ENCODE data around the gene COPS7A. TPM values are rescaled to one million over a fixed set of nuclear protein-coding genes. Genes with fewer than 3 reads are reported as not detected.

Gene COPS7A
- total RNA-seq, 1 experiment from 2014 or later = 67.8 TPM

- no peak for TF ChIP-seq REST (IDR thresholded peaks at IDR 0.05; ENCODE audit: low read depth)
- no peak for TF ChIP-seq ZNF274 (IDR thresholded peaks at IDR 0.05; ENCODE audit: low read depth, low read length)
These were observed 26.1 kb upstream of the COPS7A start (continued) for GRCh38 chr12:6697584-6698351.

DNA sequence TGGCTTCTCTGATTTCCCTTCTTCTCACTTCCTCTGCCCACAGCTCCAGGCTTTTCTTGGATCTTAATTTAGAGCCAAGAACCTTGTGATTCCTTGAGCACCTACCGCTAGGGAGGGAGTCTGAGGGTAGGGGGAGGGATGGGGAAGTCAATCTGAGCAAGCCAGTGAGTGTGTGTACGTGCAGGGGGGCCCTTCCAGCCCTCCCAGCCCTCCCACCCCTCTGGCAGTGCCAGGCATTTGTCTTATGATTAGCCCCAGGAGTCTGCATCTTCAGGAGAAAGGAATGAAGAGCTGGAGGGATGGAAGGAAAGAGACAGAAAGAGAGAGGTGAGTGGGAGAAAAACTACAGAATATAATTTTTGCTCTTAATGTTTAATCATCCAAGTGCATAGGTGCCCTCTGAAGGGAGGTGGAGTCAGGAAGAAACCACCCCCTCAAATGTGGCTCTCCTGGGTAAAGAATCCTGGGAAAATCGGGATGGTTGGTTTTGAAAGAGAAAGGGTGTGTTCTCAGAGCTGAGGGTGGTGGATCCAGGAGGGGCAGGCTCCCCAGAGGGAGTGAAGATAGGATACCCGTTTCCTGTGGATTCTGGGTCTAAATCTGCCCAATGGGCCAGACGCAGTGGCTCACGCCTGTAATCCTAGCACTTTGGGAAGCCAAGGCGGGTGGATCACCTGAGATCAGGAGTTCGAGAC is 25.3 kb upstream of the COPS7A start:
- Histone ChIP-seq H3K36me3 (ENCODE audit: control insufficient read depth in 1 of 2, insufficient read depth in 2 of 2, low read length in 2 of 2) (no peaks in the 10 kb centered on the region), H3K9me3 (ENCODE audit: control insufficient read depth in 1 of 2, insufficient read depth in 1 of 2, low read depth in 1 of 2, low read length in 2 of 2) (no peaks in the 10 kb centered on the region), H2AFZ (ENCODE audit: low read depth, low read length, poor library complexity, severe bottlenecking) (no peak overlapping the region), H3K4me1 (ENCODE audit: control insufficient read depth in 1 of 2, insufficient read depth in 2 of 2, low read length in 2 of 2) (peaks cover 0 to 6% of the 10 kb centered on the region in 2 experiments; a peak in 2 of 4 replicates), H3K27me3 (ENCODE audit: insufficient read depth, low read length) (no peaks in the 10 kb centered on the region), H3K4me3 (replicated peaks in 1 of 2; ENCODE audit: low read depth in 1 of 2, low read length in 2 of 2) (no peak overlapping the region), H3K4me2 (ENCODE audit: low read length) (no peak overlapping the region), H3K27ac (ENCODE audit: low read depth, low read length) (no peak overlapping the region), H3K9me2 (ENCODE audit: insufficient read depth) (no peaks in the 10 kb centered on the region), H4K20me1 (ENCODE audit: insufficient read depth) (no peaks in the 10 kb centered on the region), H3K9ac (ENCODE audit: low read length) (no peak overlapping the region), H3K79me2 (ENCODE audit: insufficient read depth, low read length) (no peaks in the 10 kb centered on the region)
- CTCF ChIA-PET = interaction anchor here (0.7 to 1.7 kb wide), 5 partner anchors 9 to 161 kb away, joined by 3 to 6 read pairs (median 3); partner anchors contain the start of gene ZNF384
- DNase-seq (ENCODE audit: low read depth, low spot score) = no peak
- no TSS peak for BruUV-seq (replicated peaks)
- no peak for TF ChIP-seq REST (IDR thresholded peaks at IDR 0.05; ENCODE audit: low read depth)
- TF ChIP-seq EGR1 (IDR thresholded peaks at IDR 0.05; ENCODE audit: low read depth) = no peak
- TF ChIP-seq ZFX (IDR thresholded peaks at IDR 0.05) = no peak
- TF ChIP-seq SRF (IDR thresholded peaks at IDR 0.05; ENCODE audit: low read depth) = no peak
- intact Hi-C loops (cut with micrococcal nuclease) = no loop called here
- ATAC-seq = no peak
- RAD21 ChIA-PET (ENCODE audit: low non-redundant PET in 1 of 2, low total read pairs in 2 of 2, uncharacterized antibody in 2 of 2, unreplicated experiment in 2 of 2) = interaction anchor here in 1 of 2 experiments (1.1 kb wide), 1 partner anchor 9 kb away, joined by 3 read pairs; the partner anchor contains the start of gene ZNF384
- POLR2A ChIA-PET = interaction anchor here (0.6 to 2.0 kb wide), 3 partner anchors 9 to 169 kb away, joined by 3 to 7 read pairs (median 3); partner anchors contain the start of gene ZNF384

Data from HCT116 (cell line).